Choroid plexus epithelial cell (primary cell): Measurements from ENCODE around the gene NEK3.

Experiments used
- DNase-seq: peaks from one replicate; pipeline ENCODE4 v3.0.0-alpha.2; 2010; ENCODE audit warnings: low read depth
- H3K4me3 ChIP-seq: 2 replicates; pipeline ENCODE4 v1.5.1; 2011; ENCODE audit warnings: low read depth, mild to moderate bottlenecking, control low read depth, low read length, moderate library complexity
- TF ChIP-seq, protein P1 (sequence below): conservative IDR thresholded peaks from 2 replicates; pipeline ENCODE4 v1.5.1; 2011; ENCODE audit warnings: low read depth, mild to moderate bottlenecking, control low read depth, inconsistent platforms, low read length, moderate library complexity

NEK3 gene

DNA sequence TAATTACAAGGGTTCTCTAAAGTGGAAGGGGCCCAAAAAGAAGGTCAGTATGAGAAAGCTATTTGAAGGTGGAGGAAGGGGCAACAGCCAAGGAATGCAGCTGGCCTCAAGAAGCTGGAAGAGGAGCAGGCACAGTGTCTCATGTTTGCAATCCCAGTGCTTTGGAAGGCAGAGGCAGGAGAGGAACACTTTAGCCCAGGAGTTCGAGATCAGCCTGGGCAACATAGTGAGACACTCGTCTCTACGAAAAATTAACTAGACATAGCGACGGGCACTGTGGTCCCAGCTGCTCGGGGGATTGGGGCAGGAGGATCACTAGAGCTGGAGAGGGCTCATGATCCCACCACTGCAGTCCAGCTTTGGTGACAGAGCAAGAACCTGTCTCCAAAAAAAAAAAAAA is 656 bp upstream of the NEK3 start:
- no peak for DNase-seq
- TF ChIP-seq, protein P1, sequence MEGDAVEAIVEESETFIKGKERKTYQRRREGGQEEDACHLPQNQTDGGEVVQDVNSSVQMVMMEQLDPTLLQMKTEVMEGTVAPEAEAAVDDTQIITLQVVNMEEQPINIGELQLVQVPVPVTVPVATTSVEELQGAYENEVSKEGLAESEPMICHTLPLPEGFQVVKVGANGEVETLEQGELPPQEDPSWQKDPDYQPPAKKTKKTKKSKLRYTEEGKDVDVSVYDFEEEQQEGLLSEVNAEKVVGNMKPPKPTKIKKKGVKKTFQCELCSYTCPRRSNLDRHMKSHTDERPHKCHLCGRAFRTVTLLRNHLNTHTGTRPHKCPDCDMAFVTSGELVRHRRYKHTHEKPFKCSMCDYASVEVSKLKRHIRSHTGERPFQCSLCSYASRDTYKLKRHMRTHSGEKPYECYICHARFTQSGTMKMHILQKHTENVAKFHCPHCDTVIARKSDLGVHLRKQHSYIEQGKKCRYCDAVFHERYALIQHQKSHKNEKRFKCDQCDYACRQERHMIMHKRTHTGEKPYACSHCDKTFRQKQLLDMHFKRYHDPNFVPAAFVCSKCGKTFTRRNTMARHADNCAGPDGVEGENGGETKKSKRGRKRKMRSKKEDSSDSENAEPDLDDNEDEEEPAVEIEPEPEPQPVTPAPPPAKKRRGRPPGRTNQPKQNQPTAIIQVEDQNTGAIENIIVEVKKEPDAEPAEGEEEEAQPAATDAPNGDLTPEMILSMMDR: no peak
- no peak overlapping the region for H3K4me3 ChIP-seq

DNA sequence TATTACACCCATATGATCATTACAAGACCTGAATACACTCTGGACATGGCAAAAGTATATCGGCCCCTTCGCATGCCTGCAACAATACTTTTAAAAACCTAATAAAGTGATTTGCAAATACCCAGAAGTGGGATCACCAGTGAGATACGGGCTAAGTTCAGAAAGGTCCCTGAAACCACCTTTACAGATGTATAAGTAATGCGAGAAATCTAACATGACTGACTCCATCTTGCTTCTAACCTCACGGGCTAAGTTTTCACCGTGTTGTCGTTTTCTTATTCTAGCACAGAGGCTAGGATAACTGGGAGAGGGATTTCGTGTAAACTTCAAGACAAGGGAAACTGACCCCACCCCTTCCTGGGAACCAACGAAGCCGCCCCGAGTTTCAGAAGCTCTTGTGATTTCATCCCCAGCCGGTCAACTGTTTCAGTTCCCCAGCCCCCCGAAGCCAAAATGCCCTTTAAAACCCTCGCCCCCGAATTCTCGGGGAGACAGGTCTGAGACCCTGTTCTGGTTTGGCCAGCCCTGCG is 703 bp downstream of the NEK3 start:
- peak; percentile 42 for DNase-seq
- TF ChIP-seq, protein P1: no peak
- H3K4me3 ChIP-seq: peak overlapping the region; percentile 83

DNA sequence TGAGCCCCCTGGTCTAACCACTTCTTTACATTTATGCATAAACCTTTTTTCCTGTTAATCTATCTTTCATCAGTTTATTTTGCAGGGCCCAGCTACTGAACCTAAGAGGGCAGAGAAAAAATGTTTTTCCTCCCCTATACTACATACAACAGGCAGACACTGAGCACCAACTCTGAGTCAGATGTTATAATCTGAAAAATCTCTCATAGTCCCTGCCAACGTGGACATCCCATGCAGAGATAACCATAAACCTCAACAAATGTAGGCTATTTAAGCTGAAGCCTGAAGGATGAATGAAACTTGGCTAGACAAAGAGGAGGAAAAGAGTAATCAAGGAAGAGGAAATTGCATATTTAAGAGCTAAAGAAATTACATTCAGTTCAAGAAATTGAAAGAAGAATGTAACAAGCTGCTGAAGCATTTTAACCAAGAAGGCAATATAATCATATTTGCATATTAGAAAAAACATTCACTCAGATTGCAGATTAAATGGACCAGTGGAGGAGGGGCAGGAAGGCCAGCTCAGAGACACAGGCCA is 2.6 kb downstream of the NEK3 start:
- DNase-seq: peak; percentile 43

DNA sequence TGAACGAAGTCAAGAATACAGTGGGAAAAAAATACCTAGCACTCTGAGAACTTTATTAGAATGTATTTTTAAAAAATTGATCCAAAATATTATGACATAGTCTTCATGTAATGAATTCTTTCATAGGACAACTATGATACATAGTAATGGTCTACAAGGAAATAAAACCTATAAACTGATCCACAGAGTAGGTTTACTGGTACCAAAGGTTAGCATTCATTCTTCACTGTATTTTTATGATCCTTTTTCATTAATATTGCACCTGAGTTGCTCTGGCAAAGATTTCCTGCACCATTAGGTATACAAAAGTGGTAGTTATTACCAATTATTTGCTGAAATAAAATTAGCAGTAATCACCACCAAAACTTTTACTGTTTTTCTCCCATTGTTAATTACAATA is 4.2 kb downstream of the NEK3 start:
- H3K4me3 ChIP-seq: no peak overlapping the region
- TF ChIP-seq, protein P1: no peak

More for the DNA sequence above, 2.6 kb downstream of the NEK3 start:
- H3K4me3 ChIP-seq: no peak overlapping the region
- TF ChIP-seq, protein P1: no peak

DNA sequence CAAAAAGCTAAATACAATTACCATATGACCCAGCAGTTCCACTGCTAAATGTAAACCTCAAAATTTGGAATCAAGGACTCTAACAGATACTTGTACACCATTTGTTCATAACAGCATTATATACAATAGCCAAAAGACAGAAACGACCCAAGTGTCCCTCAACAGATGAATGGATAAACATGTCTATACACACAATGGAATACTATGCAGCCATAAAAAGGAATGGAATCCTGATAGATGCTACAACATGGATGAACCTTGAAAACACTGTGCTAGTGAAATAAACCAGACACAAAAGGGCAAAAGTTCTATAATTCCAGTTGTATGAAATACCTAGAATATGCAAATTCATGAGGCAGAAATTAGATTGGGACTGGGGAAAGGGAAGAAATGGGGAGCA is 12.2 kb downstream of the NEK3 start:
- no peak for DNase-seq
- TF ChIP-seq, protein P1: no peak
- no peak overlapping the region for H3K4me3 ChIP-seq

More for the DNA sequence above, 4.2 kb downstream of the NEK3 start:
- DNase-seq: no peak

DNA sequence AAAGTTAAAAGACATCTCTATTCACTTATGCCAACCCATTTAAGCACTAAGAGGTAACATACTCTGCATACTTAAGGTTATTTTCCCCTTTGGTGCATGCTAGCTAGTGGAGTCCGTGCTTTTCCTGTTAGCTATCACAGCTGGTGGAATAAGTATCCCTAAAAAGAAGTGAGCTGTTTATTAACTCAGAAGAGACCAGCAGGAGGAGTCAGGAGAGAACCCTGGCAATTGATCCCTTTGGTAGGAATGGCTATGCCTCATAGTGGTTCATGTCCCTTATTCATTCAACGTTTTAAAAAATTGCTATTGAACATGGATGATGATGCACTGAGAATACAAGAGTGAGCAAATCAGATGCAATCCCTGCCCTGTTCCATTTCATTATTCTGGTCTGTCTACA is 18.1 kb downstream of the NEK3 start:
- TF ChIP-seq, protein P1: peak; percentile 29
- H3K4me3 ChIP-seq: no peak overlapping the region
- peak; percentile 18 for DNase-seq

DNA sequence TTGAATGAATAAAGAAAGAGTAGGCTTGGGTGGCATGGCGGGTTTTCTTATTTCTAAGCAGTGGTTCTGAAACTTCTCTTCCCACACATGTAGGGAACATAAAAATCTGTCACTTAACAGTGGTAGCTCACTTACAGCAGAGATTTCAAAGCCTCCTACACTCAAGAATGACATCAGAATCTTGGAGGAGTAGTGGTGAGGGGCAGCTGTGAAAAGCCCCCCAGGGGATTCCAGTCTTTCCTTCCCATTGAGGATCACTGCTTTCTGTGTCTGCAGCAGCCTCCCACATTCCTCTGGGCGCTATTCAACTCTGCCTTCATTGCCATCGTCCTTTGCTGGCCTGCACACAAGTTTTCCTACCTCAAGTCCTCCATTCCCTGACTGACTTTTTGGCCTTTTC is 21.9 kb downstream of the NEK3 start:
- DNase-seq: no peak
- TF ChIP-seq, protein P1: no peak
- no peak overlapping the region for H3K4me3 ChIP-seq
